ENCODE results near the gene TSPAN18. TPM values are rescaled to one million over a fixed set of nuclear protein-coding genes. Genes with fewer than 3 reads are reported as not detected.

The TSPAN18 gene
- total and polyA plus RNA-seq, 2 experiments from 2014 or later: 6.0 to 10.6 TPM

DNA sequence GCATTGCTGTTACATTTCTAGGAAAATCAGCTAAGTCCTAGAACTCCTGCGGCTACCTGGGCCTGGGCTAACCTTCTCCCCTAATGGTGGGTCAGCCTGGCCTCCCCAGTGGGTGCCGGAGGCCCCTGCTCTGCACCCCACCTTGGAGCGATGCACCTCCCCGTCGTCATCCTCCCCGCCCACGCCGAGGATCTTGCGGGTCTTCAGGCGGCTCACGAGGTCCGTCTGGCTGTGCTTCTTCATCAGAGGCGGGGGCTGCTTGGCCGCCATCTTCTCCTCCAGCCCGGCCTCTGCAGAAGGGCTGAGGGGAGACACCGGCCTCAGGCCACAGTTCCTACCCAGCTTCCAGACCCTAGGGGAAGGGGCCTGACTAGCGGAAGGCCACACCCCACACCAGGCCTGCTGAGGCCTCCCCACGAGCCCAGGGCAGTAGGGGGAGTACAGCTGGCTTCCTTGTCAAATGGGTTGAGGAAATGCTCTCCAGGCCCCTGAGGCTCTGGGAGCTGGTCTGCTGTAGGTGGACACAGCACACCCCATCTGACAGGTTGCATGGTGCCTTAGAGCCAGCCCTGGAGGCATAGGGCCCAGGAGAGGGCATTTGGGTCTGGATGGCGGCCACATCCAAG, 211.4 kb downstream of the TSPAN18 start:
- H3K9me2 ChIP-seq (ENCODE audit: insufficient read depth): no peaks in the 10 kb centered on the region
- H3F3A ChIP-seq (replicated peaks; ENCODE audit: low read depth): no peaks in the 10 kb centered on the region
- DNase-seq (ENCODE audit: low spot score): no peak
- H3K27me3 ChIP-seq (ENCODE audit: insufficient read depth): no peaks in the 10 kb centered on the region
- H3K79me2 ChIP-seq (replicated peaks; ENCODE audit: insufficient read depth): no peaks in the 10 kb centered on the region
- H2AFZ ChIP-seq: no peak overlapping the region
- peaks cover 12% of the 10 kb centered on the region for H3K36me3 Mint-ChIP-seq (ENCODE audit: low read depth)
- H3K36me3 ChIP-seq (ENCODE audit: insufficient read depth): no peaks in the 10 kb centered on the region
- H3K9me3 Mint-ChIP-seq: peaks cover 2% of the 10 kb centered on the region; the same call in 1 of the 3 replicates
- H3K27me3 Mint-ChIP-seq (ENCODE audit: insufficient read depth, low read depth, poor library complexity): peaks cover 15% of the 10 kb centered on the region
- TF ChIP-seq NANOG (IDR thresholded peaks at IDR 0.05; ENCODE audit: borderline replicate concordance): no peak
- TF ChIP-seq, protein P1, sequence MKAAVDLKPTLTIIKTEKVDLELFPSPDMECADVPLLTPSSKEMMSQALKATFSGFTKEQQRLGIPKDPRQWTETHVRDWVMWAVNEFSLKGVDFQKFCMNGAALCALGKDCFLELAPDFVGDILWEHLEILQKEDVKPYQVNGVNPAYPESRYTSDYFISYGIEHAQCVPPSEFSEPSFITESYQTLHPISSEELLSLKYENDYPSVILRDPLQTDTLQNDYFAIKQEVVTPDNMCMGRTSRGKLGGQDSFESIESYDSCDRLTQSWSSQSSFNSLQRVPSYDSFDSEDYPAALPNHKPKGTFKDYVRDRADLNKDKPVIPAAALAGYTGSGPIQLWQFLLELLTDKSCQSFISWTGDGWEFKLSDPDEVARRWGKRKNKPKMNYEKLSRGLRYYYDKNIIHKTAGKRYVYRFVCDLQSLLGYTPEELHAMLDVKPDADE (IDR thresholded peaks at IDR 0.05): no peak
- TF ChIP-seq STAT1 (IDR thresholded peaks at IDR 0.05; ENCODE audit: unreplicated experiment): no peak
- TF ChIP-seq, protein P2, sequence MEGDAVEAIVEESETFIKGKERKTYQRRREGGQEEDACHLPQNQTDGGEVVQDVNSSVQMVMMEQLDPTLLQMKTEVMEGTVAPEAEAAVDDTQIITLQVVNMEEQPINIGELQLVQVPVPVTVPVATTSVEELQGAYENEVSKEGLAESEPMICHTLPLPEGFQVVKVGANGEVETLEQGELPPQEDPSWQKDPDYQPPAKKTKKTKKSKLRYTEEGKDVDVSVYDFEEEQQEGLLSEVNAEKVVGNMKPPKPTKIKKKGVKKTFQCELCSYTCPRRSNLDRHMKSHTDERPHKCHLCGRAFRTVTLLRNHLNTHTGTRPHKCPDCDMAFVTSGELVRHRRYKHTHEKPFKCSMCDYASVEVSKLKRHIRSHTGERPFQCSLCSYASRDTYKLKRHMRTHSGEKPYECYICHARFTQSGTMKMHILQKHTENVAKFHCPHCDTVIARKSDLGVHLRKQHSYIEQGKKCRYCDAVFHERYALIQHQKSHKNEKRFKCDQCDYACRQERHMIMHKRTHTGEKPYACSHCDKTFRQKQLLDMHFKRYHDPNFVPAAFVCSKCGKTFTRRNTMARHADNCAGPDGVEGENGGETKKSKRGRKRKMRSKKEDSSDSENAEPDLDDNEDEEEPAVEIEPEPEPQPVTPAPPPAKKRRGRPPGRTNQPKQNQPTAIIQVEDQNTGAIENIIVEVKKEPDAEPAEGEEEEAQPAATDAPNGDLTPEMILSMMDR (conservative IDR thresholded peaks at IDR 0.05; ENCODE audit: low read depth in 2 of 2): no peak
- no peak for TF ChIP-seq CREB1 (CRISPR knock-in tag; IDR thresholded peaks at IDR 0.05; ENCODE audit: low read depth)
- no peak for TF ChIP-seq EZH2 (IDR thresholded peaks at IDR 0.05; ENCODE audit: low read depth, unreplicated experiment)
- TF ChIP-seq EZH2phosphoT487 (IDR thresholded peaks at IDR 0.05; ENCODE audit: unreplicated experiment): no peak
- TF ChIP-seq, protein P3, sequence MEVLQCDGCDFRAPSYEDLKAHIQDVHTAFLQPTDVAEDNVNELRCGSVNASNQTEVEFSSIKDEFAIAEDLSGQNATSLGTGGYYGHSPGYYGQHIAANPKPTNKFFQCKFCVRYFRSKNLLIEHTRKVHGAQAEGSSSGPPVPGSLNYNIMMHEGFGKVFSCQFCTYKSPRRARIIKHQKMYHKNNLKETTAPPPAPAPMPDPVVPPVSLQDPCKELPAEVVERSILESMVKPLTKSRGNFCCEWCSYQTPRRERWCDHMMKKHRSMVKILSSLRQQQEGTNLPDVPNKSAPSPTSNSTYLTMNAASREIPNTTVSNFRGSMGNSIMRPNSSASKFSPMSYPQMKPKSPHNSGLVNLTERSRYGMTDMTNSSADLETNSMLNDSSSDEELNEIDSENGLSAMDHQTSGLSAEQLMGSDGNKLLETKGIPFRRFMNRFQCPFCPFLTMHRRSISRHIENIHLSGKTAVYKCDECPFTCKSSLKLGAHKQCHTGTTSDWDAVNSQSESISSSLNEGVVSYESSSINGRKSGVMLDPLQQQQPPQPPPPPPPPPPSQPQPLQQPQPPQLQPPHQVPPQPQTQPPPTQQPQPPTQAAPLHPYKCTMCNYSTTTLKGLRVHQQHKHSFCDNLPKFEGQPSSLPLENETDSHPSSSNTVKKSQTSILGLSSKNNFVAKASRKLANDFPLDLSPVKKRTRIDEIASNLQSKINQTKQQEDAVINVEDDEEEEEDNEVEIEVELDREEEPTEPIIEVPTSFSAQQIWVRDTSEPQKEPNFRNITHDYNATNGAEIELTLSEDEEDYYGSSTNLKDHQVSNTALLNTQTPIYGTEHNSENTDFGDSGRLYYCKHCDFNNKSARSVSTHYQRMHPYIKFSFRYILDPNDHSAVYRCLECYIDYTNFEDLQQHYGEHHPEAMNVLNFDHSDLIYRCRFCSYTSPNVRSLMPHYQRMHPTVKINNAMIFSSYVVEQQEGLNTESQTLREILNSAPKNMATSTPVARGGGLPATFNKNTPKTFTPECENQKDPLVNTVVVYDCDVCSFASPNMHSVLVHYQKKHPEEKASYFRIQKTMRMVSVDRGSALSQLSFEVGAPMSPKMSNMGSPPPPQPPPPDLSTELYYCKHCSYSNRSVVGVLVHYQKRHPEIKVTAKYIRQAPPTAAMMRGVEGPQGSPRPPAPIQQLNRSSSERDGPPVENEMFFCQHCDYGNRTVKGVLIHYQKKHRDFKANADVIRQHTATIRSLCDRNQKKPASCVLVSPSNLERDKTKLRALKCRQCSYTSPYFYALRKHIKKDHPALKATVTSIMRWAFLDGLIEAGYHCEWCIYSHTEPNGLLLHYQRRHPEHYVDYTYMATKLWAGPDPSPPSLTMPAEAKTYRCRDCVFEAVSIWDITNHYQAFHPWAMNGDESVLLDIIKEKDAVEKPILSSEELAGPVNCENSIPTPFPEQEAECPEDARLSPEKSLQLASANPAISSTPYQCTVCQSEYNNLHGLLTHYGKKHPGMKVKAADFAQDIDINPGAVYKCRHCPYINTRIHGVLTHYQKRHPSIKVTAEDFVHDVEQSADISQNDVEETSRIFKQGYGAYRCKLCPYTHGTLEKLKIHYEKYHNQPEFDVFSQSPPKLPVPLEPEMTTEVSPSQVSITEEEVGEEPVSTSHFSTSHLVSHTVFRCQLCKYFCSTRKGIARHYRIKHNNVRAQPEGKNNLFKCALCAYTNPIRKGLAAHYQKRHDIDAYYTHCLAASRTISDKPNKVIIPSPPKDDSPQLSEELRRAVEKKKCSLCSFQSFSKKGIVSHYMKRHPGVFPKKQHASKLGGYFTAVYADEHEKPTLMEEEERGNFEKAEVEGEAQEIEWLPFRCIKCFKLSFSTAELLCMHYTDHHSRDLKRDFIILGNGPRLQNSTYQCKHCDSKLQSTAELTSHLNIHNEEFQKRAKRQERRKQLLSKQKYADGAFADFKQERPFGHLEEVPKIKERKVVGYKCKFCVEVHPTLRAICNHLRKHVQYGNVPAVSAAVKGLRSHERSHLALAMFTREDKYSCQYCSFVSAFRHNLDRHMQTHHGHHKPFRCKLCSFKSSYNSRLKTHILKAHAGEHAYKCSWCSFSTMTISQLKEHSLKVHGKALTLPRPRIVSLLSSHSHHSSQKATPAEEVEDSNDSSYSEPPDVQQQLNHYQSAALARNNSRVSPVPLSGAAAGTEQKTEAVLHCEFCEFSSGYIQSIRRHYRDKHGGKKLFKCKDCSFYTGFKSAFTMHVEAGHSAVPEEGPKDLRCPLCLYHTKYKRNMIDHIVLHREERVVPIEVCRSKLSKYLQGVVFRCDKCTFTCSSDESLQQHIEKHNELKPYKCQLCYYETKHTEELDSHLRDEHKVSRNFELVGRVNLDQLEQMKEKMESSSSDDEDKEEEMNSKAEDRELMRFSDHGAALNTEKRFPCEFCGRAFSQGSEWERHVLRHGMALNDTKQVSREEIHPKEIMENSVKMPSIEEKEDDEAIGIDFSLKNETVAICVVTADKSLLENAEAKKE (CRISPR knock-in tag; IDR thresholded peaks at IDR 0.05): no peak
- no peak overlapping the region for H3K27ac ChIP-seq (ENCODE audit: low read depth)
- peaks cover 33% of the 10 kb centered on the region for H3K4me1 Mint-ChIP-seq
- H3K4me3 Mint-ChIP-seq: no peak overlapping the region
- no peak overlapping the region for H3K27ac Mint-ChIP-seq
- no peaks in the 10 kb centered on the region for H4K20me1 ChIP-seq (replicated peaks; ENCODE audit: insufficient read depth)
- no peak overlapping the region for H3K4me3 ChIP-seq
- H3K4me1 ChIP-seq (ENCODE audit: insufficient read depth): peaks cover 5% of the 10 kb centered on the region; the same call in 1 of the 2 replicates
- no peak; the same call in 2 of the 3 replicates for ATAC-seq
- no peak overlapping the region for H3K4me2 ChIP-seq

Measured in GM23338 (cell line).